WTC11 (cell line): ENCODE results near the gene CRB2. TPM values are rescaled to one million over a fixed set of nuclear protein-coding genes. Genes with fewer than 3 reads are reported as not detected.

Experiments
- ATAC-seq: fragments of 200-7000 bp; cut with Tn5 transposase; 2 replicates; pipeline ENCODE4 v1.10.0; 2021; ENCODE audit warnings: mild to moderate bottlenecking, moderate library complexity
- CTCF ChIA-PET: fragments of 300-600 bp; sonication (Branson Sonifier 250); formaldehyde crosslinking; loops from one replicate; lab custom pipeline; 2021; ENCODE audit warnings: antibody characterized with exemption; lab: Charles Lee
- POLR2A ChIA-PET: fragments of 350-600 bp; sonication (Branson Sonifier 250); formaldehyde crosslinking; loops from one replicate; lab custom pipeline; 2021; ENCODE audit warnings: antibody characterized with exemption; lab: Charles Lee
- DNase-seq: peaks from one replicate; pipeline ENCODE4 v3.0.0; 2021; ENCODE audit warnings: low spot score
- H3K27ac Mint-ChIP-seq: 2 replicates; pipeline ENCODE4 v1.8.0; 2021; ENCODE audit warnings: mixed read lengths
- H3K27me3 Mint-ChIP-seq: 2 replicates; pipeline ENCODE4 v1.8.0; 2021; ENCODE audit warnings: low read depth, mild to moderate bottlenecking, moderate library complexity, mixed read lengths
- H3K36me3 Mint-ChIP-seq: 2 replicates; pipeline ENCODE4 v1.8.0; 2021; ENCODE audit warnings: mixed read lengths
- H3K4me1 Mint-ChIP-seq: 2 replicates; pipeline ENCODE4 v1.8.0; 2022; ENCODE audit warnings: mixed read lengths
- H3K4me3 Mint-ChIP-seq: 2 replicates; pipeline ENCODE4 v1.8.0; 2021; ENCODE audit warnings: mild to moderate bottlenecking, moderate library complexity, mixed read lengths
- H3K9me3 Mint-ChIP-seq: 2 replicates; pipeline ENCODE4 v1.8.0; 2021; ENCODE audit warnings: mixed read lengths
- CBFB ChIP-seq: sonication (generic); formaldehyde crosslinking; IDR thresholded peaks from 2 replicates; pipeline ENCODE4 v1.8.1; 2022; ENCODE audit warnings: mild to moderate bottlenecking, low read depth, missing genetic modification reagents
- EMX1 ChIP-seq: fragments of 250-450 bp; sonication (Bioruptor Pico); IDR thresholded peaks from 2 replicates; pipeline ENCODE4 v1.8.0; 2021; ENCODE audit warnings: mild to moderate bottlenecking
- ESRRA ChIP-seq: sonication (generic); formaldehyde crosslinking; IDR thresholded peaks from 2 replicates; pipeline ENCODE4 v1.8.1; 2022; ENCODE audit warnings: mild to moderate bottlenecking, missing genetic modification reagents, borderline replicate concordance
- GRHL2 ChIP-seq: fragments of 250-450 bp; sonication (Bioruptor Pico); IDR thresholded peaks from 2 replicates; pipeline ENCODE4 v1.8.0; 2022; ENCODE audit warnings: mild to moderate bottlenecking, moderate library complexity; ENCODE audit not compliant: insufficient replicate concordance, severe bottlenecking
- MYBL2 ChIP-seq: sonication (generic); formaldehyde crosslinking; IDR thresholded peaks from 2 replicates; pipeline ENCODE4 v1.8.1; 2023; ENCODE audit warnings: mild to moderate bottlenecking, moderate library complexity, missing genetic modification reagents
- OVOL2 ChIP-seq: fragments of 250-450 bp; sonication (Bioruptor Pico); IDR thresholded peaks from 2 replicates; pipeline ENCODE4 v1.9.0; 2021; ENCODE audit warnings: mild to moderate bottlenecking, borderline replicate concordance
- PRRX2 ChIP-seq: fragments of 250-450 bp; sonication (Bioruptor Pico); IDR thresholded peaks from 2 replicates; pipeline ENCODE4 v1.8.0; 2021; ENCODE audit warnings: mild to moderate bottlenecking
- RELA ChIP-seq: sonication (generic); formaldehyde crosslinking; IDR thresholded peaks from 2 replicates; pipeline ENCODE4 v1.8.1; 2022; ENCODE audit warnings: missing genetic modification reagents, mild to moderate bottlenecking, borderline replicate concordance
- ZNF396 ChIP-seq: fragments of 250-450 bp; sonication (Bioruptor Pico); IDR thresholded peaks from 2 replicates; pipeline ENCODE4 v1.8.0; 2021; ENCODE audit warnings: mild to moderate bottlenecking, moderate library complexity, borderline replicate concordance
- ZNF671 ChIP-seq: fragments of 250-450 bp; sonication (Bioruptor Pico); IDR thresholded peaks from 2 replicates; pipeline ENCODE4 v1.8.0; 2021; ENCODE audit warnings: mild to moderate bottlenecking
- total RNA-seq: library from RNA; stranded (reverse); gene quantifications from 3 replicates; pipeline ENCODE4 v1.2.3, GENCODE V29; 2021
- TF ChIP-seq, protein P1 (sequence below): sonication (generic); formaldehyde crosslinking; IDR thresholded peaks from 2 replicates; pipeline ENCODE4 v1.8.1; 2022; ENCODE audit warnings: missing genetic modification reagents, borderline replicate concordance
- TF ChIP-seq, protein P2 (sequence below): fragments of 200-600 bp; IDR thresholded peaks from 2 replicates; pipeline ENCODE4 v1.8.0; 2022; ENCODE audit warnings: antibody characterized with exemption
- TF ChIP-seq, protein P3 (sequence below): sonication (generic); formaldehyde crosslinking; IDR thresholded peaks from 2 replicates; pipeline ENCODE4 v1.8.0; 2022; ENCODE audit warnings: mild to moderate bottlenecking, missing genetic modification reagents
- TF ChIP-seq, protein P4 (sequence below): sonication (generic); formaldehyde crosslinking; IDR thresholded peaks from 2 replicates; pipeline ENCODE4 v1.8.1; 2023; ENCODE audit warnings: mild to moderate bottlenecking, missing genetic modification reagents, borderline replicate concordance
- TF ChIP-seq, protein P5 (sequence below): sonication (generic); formaldehyde crosslinking; IDR thresholded peaks from 2 replicates; pipeline ENCODE4 v1.8.1; 2023; ENCODE audit warnings: mild to moderate bottlenecking, missing genetic modification reagents
- TF ChIP-seq, protein P6 (sequence below): fragments of 250-450 bp; sonication (Bioruptor Pico); IDR thresholded peaks from 2 replicates; pipeline ENCODE4 v2.1.2; 2022; ENCODE audit warnings: mild to moderate bottlenecking, moderate library complexity

Gene CRB2
- total RNA-seq, 1 experiment from 2014 or later: 3.5 TPM

DNA sequence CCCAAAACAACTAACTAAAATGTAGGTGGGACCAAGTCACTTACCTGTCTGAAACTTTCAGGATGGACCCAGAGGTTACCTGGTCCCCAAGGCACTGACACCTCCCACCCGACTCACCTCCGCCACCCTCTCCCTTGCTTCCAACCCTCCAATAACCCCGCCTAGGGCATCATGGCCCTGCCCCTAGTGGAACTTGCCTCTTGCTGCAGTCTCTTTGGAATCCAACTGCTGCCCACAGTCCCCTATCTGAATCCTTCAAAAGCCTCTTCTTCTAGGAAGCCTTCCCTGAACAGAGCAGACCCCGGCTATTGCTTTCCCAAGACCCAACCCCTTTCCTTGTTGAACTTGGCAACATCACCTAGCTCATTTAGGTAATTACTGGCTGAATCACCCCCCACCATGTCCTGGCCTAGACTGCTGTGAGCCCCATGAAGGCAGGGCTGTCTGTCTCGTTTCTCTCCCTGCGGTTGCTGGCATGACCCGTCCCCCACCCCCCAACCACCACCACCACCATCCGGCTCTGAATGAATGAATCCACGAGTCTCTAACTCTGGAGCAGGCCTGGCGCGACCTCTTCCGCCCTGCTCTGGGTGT, 9.4 kb downstream of the CRB2 start:
- Mint-ChIP-seq H3K27ac (no peak overlapping the region), H3K4me1 (peaks cover 24% of the 10 kb centered on the region), H3K36me3 (no peaks in the 10 kb centered on the region), H3K27me3 (peaks cover 27% of the 10 kb centered on the region), H3K9me3 (no peaks in the 10 kb centered on the region), H3K4me3 (peak overlapping the region; percentile 24; the same call in 1 of the 2 replicates)
- ChIA-PET POLR2A (no interaction called here), CTCF (interaction anchor here (0.6 to 2.1 kb wide), 6 partner anchors 9 to 676 kb away, joined by 3 to 34 read pairs (median 4); partner anchors contain the start of gene CRB2)
- DNase-seq: peak; percentile 56
- peak; percentile 60 for ATAC-seq
- TF ChIP-seq, protein P1, sequence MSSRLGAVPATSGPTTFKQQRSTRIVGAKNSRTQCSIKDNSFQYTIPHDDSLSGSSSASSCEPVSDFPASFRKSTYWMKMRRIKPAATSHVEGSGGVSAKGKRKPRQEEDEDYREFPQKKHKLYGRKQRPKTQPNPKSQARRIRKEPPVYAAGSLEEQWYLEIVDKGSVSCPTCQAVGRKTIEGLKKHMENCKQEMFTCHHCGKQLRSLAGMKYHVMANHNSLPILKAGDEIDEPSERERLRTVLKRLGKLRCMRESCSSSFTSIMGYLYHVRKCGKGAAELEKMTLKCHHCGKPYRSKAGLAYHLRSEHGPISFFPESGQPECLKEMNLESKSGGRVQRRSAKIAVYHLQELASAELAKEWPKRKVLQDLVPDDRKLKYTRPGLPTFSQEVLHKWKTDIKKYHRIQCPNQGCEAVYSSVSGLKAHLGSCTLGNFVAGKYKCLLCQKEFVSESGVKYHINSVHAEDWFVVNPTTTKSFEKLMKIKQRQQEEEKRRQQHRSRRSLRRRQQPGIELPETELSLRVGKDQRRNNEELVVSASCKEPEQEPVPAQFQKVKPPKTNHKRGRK (CRISPR knock-in tag): no peak
- TF ChIP-seq, protein P2, sequence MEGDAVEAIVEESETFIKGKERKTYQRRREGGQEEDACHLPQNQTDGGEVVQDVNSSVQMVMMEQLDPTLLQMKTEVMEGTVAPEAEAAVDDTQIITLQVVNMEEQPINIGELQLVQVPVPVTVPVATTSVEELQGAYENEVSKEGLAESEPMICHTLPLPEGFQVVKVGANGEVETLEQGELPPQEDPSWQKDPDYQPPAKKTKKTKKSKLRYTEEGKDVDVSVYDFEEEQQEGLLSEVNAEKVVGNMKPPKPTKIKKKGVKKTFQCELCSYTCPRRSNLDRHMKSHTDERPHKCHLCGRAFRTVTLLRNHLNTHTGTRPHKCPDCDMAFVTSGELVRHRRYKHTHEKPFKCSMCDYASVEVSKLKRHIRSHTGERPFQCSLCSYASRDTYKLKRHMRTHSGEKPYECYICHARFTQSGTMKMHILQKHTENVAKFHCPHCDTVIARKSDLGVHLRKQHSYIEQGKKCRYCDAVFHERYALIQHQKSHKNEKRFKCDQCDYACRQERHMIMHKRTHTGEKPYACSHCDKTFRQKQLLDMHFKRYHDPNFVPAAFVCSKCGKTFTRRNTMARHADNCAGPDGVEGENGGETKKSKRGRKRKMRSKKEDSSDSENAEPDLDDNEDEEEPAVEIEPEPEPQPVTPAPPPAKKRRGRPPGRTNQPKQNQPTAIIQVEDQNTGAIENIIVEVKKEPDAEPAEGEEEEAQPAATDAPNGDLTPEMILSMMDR: peak; percentile 15; the same call in 1 of the 2 replicates

DNA sequence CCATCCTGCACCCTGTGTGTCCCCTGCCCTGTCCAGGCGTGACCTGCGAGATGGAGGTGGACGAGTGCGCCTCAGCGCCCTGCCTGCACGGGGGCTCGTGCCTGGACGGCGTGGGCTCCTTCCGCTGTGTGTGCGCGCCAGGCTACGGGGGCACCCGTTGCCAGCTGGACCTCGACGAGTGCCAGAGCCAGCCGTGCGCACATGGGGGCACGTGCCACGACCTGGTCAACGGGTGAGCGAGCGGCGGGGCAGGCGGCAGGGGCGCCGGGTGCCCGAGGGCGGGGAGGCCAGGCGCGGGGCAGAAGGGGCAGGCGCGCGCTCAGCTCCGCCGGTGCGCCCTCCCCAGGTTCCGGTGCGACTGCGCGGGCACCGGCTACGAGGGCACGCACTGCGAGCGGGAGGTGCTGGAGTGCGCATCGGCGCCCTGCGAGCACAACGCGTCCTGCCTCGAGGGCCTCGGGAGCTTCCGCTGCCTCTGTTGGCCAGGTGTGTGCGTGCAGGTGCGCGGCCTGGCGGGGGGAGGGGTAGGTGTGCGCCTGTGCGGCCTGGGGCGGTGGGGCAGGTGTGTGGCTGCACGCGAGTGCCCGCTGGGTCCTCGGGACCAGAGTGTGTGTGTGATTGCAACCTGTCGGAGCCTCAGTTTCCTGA, 10.0 kb downstream of the CRB2 start:
- Mint-ChIP-seq H3K4me1 (peaks cover 19% of the 10 kb centered on the region), H3K27ac (no peak overlapping the region)
- peak; percentile 75 for DNase-seq

DNA sequence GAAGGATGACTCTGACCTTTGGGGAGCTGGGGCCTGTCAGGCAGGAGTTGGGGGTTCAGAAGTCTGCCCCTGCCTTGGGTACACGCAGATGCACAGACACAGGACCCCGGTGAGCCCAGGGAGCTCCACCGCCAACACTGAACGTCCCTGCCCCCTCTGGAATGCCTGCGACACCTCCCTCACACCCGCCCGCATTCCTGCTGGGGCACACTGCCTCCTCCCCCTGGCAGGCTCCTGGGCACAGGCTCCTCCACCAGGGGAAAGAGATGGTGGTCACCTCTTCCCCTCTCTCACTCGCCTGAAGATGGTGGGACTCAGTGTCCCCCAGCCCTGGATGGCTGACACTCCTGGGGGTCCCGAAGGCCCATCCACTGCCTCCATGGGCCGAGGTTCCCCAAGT, 12.0 kb downstream of the CRB2 start:
- Mint-ChIP-seq H3K4me1 (peaks cover 14% of the 10 kb centered on the region), H3K4me3 (no peak overlapping the region), H3K36me3 (no peaks in the 10 kb centered on the region), H3K9me3 (no peaks in the 10 kb centered on the region), H3K27me3 (peaks cover 47% of the 10 kb centered on the region), H3K27ac (no peak overlapping the region)
- POLR2A ChIA-PET: no interaction called here
- TF ChIP-seq, protein P3, sequence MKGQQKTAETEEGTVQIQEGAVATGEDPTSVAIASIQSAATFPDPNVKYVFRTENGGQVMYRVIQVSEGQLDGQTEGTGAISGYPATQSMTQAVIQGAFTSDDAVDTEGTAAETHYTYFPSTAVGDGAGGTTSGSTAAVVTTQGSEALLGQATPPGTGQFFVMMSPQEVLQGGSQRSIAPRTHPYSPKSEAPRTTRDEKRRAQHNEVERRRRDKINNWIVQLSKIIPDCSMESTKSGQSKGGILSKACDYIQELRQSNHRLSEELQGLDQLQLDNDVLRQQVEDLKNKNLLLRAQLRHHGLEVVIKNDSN (CRISPR knock-in tag): no peak
- no peak for TF ChIP-seq EMX1 (CRISPR knock-in tag)
- no peak for TF ChIP-seq CBFB (CRISPR knock-in tag)
- no peak for TF ChIP-seq ZNF396
- TF ChIP-seq, protein P2: no peak
- no peak for TF ChIP-seq PRRX2
- TF ChIP-seq, protein P4, sequence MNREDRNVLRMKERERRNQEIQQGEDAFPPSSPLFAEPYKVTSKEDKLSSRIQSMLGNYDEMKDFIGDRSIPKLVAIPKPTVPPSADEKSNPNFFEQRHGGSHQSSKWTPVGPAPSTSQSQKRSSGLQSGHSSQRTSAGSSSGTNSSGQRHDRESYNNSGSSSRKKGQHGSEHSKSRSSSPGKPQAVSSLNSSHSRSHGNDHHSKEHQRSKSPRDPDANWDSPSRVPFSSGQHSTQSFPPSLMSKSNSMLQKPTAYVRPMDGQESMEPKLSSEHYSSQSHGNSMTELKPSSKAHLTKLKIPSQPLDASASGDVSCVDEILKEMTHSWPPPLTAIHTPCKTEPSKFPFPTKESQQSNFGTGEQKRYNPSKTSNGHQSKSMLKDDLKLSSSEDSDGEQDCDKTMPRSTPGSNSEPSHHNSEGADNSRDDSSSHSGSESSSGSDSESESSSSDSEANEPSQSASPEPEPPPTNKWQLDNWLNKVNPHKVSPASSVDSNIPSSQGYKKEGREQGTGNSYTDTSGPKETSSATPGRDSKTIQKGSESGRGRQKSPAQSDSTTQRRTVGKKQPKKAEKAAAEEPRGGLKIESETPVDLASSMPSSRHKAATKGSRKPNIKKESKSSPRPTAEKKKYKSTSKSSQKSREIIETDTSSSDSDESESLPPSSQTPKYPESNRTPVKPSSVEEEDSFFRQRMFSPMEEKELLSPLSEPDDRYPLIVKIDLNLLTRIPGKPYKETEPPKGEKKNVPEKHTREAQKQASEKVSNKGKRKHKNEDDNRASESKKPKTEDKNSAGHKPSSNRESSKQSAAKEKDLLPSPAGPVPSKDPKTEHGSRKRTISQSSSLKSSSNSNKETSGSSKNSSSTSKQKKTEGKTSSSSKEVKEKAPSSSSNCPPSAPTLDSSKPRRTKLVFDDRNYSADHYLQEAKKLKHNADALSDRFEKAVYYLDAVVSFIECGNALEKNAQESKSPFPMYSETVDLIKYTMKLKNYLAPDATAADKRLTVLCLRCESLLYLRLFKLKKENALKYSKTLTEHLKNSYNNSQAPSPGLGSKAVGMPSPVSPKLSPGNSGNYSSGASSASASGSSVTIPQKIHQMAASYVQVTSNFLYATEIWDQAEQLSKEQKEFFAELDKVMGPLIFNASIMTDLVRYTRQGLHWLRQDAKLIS (CRISPR knock-in tag): no peak
- TF ChIP-seq, protein P5, sequence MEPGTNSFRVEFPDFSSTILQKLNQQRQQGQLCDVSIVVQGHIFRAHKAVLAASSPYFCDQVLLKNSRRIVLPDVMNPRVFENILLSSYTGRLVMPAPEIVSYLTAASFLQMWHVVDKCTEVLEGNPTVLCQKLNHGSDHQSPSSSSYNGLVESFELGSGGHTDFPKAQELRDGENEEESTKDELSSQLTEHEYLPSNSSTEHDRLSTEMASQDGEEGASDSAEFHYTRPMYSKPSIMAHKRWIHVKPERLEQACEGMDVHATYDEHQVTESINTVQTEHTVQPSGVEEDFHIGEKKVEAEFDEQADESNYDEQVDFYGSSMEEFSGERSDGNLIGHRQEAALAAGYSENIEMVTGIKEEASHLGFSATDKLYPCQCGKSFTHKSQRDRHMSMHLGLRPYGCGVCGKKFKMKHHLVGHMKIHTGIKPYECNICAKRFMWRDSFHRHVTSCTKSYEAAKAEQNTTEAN (CRISPR knock-in tag): no peak
- no peak for TF ChIP-seq ZNF671 (CRISPR knock-in tag)
- TF ChIP-seq OVOL2 (CRISPR knock-in tag): no peak
- TF ChIP-seq GRHL2 (CRISPR knock-in tag): no peak
- TF ChIP-seq ESRRA (CRISPR knock-in tag): no peak
- TF ChIP-seq, protein P6, sequence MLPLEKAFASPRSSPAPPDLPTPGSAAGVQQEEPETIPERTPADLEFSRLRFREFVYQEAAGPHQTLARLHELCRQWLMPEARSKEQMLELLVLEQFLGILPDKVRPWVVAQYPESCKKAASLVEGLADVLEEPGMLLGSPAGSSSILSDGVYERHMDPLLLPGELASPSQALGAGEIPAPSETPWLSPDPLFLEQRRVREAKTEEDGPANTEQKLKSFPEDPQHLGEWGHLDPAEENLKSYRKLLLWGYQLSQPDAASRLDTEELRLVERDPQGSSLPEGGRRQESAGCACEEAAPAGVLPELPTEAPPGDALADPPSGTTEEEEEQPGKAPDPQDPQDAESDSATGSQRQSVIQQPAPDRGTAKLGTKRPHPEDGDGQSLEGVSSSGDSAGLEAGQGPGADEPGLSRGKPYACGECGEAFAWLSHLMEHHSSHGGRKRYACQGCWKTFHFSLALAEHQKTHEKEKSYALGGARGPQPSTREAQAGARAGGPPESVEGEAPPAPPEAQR (CRISPR knock-in tag): no peak
- CTCF ChIA-PET: interaction anchor here (0.9 to 1.6 kb wide), 4 partner anchors 12 to 31 kb away, joined by 3 to 10 read pairs (median 5); partner anchors contain the start of gene CRB2
- DNase-seq: no peak
- no peak for ATAC-seq

More for the DNA sequence above, 10.0 kb downstream of the CRB2 start:
- Mint-ChIP-seq H3K4me3 (no peak overlapping the region), H3K27me3 (peaks cover 27% of the 10 kb centered on the region), H3K36me3 (no peaks in the 10 kb centered on the region), H3K9me3 (no peaks in the 10 kb centered on the region)
- ChIA-PET CTCF (interaction anchor here (0.8 to 2.1 kb wide), 7 partner anchors 9 to 675 kb away, joined by 3 to 34 read pairs (median 4); partner anchors contain the start of gene CRB2), POLR2A (interaction anchor here (0.7 kb wide), 1 partner anchor 15 kb away, joined by 4 read pairs; no protein-coding TSS in a partner anchor)
- TF ChIP-seq RELA (0 out of 2 replicates have a peak, but pooled peaks have one; percentile 79), MYBL2 (CRISPR knock-in tag) (no peak)
- peak; percentile 70 for ATAC-seq
